OCI-LY7 (cell line): ENCODE measurements around the gene FAM120B.

Source experiments
- CTCF ChIP-seq: fragments of 200-600 bp; sonication (generic); conservative IDR thresholded peaks from 2 replicates; pipeline ENCODE4 v1.5.1; 2014; ENCODE audit warnings: mild to moderate bottlenecking, antibody characterized with exemption, low read length, moderate library complexity, mixed read lengths
- EZH2phosphoT487 ChIP-seq: fragments of 200-600 bp; sonication (generic); IDR thresholded peaks from 2 replicates; pipeline ENCODE4 v1.6.1; 2018; ENCODE audit warnings: low read depth, borderline replicate concordance, mild to moderate bottlenecking, mixed run types, antibody characterized with exemption, low read length, moderate library complexity, mixed read lengths

GRCh38 chr6:170287371-170287876 lies 19.1 kb upstream of the FAM120B start:
- TF ChIP-seq CTCF = no peak
- TF ChIP-seq EZH2phosphoT487 = no peak
